H54 (cell line): Measurements from ENCODE around the gene ARID5B.

ENCODE experiments used
- DNase-seq: peaks from one replicate; pipeline ENCODE4 v3.0.0; 2011; ENCODE audit warnings: low spot score, mixed read lengths; ENCODE audit not compliant: insufficient read length
- FAIRE-seq: peaks from 3 replicates; lab custom pipeline; 2011; peaks lifted over from hg19 to GRCh38; lab: Jason Lieb, UNC
- POLR2A ChIP-seq: IDR thresholded peaks from 2 replicates; pipeline ENCODE4 v1.6.1; 2011; ENCODE audit warnings: low read depth, mild to moderate bottlenecking, low read length

Gene ARID5B

DNA sequence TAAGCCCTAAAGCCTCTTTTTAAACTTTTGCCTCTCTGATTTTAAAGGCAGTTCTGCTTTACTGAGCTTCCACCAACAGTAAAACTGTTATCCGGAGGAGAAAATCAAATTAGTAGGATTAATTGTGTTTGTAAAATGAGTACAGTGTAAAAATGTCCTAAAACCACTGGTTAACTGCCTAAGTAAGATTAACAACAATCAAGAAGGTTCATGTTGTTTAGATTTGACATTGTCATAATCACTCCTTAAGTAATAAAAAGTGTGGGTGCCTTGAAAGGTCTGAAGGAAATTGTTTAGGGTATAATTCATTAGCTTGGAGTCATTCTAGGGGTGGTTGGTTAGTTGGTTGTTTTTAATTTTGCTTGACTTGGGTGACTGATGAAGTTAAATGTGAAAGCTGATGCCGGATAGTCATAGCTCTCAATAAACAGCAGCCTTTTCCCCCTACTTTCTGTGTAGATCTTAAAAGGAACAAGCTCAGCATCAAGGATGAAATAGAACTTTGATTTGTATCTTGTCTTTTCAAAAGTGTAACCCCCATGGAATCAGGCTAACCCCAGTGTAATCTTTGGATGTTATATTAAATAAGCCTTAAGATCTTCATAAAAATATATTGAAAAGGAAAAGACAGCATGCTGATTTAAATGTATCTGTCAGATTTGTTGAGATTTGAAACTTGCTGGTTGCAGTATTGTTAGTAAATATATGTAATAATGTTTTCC lies 148.3 kb downstream of the ARID5B start:
- DNase-seq, result no peak
- TF ChIP-seq POLR2A, result no peak
- no peak for FAIRE-seq

DNA sequence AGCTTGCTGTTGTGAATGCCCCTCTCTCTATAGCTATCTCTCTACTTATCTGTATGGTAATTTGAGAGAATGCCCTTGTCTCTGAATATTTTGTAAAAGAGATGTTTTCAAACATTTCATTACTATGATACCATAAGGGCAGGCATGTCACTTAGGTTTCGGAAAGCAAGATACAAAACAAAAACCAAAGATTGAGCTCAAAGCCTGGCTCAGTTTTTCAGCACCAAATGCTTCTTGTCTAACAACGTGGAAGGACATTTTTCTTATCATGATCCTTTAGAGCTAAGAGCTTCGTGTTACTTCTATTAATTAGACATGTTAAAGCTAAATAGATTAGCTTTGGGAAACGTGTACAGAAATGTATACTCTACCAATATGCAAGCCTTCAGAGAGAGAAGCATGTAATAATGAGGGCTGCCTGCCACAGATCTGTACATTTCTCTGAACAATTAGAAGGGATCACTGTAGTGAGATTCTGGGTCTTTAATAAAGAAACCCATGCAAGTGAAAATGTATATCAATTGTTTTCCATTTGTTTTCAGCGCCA lies 148.9 kb downstream of the ARID5B start:
- no peak for FAIRE-seq
- no peak for TF ChIP-seq POLR2A
- no peak for DNase-seq

DNA sequence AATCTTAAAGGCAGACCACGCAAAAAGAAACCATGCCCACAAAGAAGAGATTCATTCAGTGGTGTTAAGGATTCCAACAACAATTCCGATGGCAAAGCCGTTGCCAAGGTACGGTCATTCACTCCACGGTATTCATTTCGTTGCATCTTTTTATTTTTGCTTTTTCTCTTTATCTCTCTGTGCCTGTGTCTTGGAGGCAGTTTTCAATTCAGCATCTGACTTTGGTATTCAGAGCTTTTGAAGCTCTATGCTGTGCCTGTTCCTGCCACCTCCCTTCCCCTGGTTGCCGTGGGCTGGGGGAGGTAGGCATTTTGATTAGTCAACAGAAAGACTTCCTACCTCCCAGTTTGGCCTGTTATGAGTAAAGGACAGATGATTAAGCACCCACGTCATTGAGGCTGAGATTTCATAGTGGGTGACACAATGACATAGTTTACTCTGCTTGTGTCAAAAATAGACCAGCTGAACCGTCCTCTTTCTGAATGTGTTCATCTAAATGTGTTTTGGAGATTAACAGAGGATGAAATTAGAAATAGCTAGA lies 149.5 kb downstream of the ARID5B start:
- DNase-seq, result peak; percentile 66
- FAIRE-seq, result peak; percentile 91
- no peak for TF ChIP-seq POLR2A

DNA sequence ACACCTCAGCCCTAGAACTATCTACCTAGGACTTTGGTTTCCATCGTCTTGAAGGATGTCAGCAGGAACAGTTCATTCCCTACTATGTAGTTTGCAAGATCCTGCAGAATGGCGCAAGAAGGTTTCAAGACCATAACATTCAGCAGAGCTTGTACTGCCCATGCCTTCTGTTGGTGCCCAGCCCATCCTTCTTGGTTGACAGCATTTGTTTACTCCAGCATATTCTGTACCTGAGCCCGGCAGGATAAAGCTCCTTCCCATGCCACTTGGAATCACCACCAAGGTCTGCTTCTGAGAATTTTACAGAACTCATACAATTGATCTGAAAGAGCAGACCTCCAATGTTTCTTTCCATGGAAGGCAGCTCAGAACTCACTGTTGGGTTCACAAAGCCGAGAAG lies 150.8 kb downstream of the ARID5B start:
- FAIRE-seq, result no peak
- no peak for DNase-seq
- TF ChIP-seq POLR2A, result no peak

DNA sequence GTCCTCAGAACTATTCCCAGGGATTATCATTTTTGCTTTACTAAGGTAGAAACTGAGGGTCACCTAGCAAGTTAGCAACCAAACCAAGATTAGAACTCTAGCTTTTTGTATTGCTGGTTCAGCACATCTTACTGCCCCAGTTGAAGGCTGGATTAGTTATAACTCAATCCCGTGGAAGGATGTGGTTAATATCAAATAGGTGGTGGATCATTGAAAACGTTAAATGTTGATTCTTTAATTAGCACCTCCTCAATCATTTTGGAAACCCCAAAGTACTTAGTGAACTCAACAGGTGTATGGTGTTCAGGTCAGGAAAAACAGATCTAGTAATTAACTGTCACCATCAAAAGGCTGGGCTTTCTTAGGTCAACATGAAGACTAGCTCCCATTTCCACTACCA lies 152.4 kb downstream of the ARID5B start:
- DNase-seq, result no peak
- no peak for FAIRE-seq
- no peak for TF ChIP-seq POLR2A

GRCh38 chr10:62054408-62054807 lies 152.9 kb downstream of the ARID5B start:
- DNase-seq, result no peak
- no peak for TF ChIP-seq POLR2A
- no peak for FAIRE-seq

GRCh38 chr10:62054830-62055229 lies 153.3 kb downstream of the ARID5B start:
- FAIRE-seq (no peak), DNase-seq (no peak)
- TF ChIP-seq POLR2A, result no peak

DNA sequence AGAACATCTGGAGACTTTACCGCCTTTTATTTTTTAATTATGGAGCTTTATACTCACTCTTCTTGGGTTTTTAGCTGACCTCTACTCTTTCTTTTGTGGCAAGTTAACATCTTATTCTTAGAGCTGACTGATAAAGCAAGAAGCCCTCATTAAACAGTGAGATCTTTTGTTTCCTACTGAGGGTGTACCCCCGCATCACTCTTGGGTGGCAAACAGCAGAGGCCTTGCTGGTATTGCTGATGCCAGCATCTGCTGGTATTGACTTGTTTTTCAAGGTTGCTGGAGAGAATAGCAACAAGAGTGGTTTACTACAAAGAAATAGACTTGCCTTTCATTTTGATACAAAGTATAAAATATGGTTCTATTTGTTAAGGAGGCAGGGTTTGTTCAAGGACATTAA lies 154.7 kb downstream of the ARID5B start:
- no peak for TF ChIP-seq POLR2A
- FAIRE-seq, result no peak
- DNase-seq, result no peak

DNA sequence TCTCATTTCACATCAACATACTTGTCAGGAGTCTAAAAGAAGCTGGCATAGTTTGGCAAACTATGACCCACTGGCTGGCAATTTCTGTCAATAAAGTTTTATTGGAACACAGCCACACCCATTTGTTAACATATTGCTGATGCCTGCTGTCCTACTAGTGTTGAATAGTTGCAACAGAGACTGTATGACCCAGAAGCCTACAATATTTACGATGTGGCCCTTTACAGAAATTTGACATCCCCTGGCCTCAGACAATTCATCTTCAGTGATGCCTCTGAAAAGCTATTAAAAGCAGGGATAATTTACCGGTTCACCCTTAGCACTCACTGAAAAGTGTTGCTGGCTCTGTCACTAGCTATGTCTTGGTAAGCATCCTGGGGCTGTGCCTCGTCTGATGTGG lies 155.2 kb downstream of the ARID5B start:
- TF ChIP-seq POLR2A, result no peak
- DNase-seq (no peak), FAIRE-seq (no peak)

- DNase-seq (no peak), FAIRE-seq (no peak)
- no peak for TF ChIP-seq POLR2A
Observed at GRCh38 chr10:62057359-62057758, 155.9 kb downstream of the ARID5B start.

- TF ChIP-seq POLR2A, result no peak
- no peak for DNase-seq
Observed at GRCh38 chr10:62057850-62058249, 156.4 kb downstream of the ARID5B start.

DNA sequence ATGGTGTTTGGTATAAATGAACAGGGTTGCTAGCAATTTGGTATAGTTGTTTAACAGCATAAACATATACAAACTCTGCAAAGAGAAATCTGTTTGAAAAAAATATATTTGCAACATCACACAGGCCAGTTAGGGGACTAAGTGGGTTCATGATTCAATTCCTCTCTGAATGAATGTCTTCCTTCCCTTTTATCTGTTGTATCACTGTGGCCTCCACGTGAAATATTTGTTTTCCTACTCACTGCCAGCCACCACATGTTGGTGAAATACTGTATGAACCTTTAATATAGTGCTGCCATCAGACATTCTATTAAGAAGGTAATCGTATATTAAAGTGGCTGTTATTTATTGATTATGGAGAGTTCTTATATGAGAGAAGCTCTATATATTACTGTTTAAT lies 157.0 kb downstream of the ARID5B start:
- FAIRE-seq, result peak; percentile 68
- no peak for DNase-seq
- no peak for TF ChIP-seq POLR2A

More at GRCh38 chr10:62057850-62058249, 156.4 kb downstream of the ARID5B start:
- no peak for FAIRE-seq

DNA sequence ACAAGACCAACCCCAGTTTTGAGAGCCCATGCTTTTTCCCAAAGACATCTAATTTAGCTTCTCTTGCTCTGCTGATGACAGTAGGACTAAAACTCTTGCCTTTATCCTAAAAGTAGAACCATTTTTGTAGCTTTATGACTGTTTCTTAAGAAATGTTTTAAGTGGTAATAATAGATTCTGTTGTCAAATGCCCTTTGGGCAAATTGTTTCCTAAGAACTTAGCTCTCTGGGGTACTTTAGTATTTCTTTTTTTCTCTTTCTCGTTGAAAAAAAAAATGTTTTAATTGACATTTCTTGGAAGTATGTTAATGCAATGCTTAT lies 157.4 kb downstream of the ARID5B start:
- DNase-seq (no peak), FAIRE-seq (no peak)
- TF ChIP-seq POLR2A, result no peak

DNA sequence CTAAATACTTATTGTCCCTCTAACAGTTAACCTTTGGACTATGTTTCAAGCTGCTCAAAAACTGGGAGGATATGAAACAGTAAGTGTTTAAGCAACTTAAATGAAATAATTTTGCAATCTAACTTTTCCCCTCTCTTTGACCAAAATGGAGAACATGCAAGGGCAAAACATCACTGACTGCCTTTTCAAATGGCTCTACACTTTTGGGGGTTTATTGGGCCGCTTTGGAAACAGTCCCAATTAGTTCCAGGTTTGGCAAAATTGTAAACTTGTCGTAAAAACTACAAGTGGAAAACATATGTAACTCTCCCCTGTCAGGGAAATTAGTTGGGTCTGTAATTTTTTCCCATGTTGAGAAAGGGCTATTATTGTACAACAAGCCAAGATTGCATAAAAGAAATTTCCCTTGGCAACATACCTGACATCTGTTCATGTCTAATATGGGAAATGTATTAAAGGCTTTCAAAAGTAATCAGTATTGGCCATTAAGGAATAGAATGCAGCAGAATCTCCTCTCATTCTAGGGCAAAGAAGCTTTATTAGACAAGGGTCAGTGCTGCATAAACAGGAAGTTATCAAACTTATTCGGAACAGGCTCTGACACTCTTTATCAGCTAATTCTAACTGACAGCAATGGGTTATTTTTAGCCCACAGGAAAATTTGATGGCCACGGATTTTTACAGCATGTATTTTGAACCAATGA lies 157.9 kb downstream of the ARID5B start:
- DNase-seq (no peak), FAIRE-seq (no peak)
- TF ChIP-seq POLR2A, result no peak
